ENCODE measurements around the gene C3orf18. TPM values are rescaled to one million over a fixed set of nuclear protein-coding genes. Genes with fewer than 3 reads are reported as not detected.

Gene C3orf18
- polyA plus RNA-seq, 1 donor from 2014 or later = 39.9 TPM

- no peak overlapping the region for H2AFZ ChIP-seq (ENCODE audit: low read depth, low read length)
Observed at GRCh38 chr3:50559702-50560101, 7.8 kb downstream of the C3orf18 start.

GRCh38 chr3:50557915-50558314, 9.6 kb downstream of the C3orf18 start:
- Histone ChIP-seq H3K27ac (ENCODE audit: low read length) (no peak overlapping the region), H3K4me2 (ENCODE audit: low read length) (no peak overlapping the region), H3K27me3 (ENCODE audit: insufficient read depth, low read depth, low read length) (no peaks in the 10 kb centered on the region)
- TF ChIP-seq CTCF (IDR thresholded peaks at IDR 0.05; ENCODE audit: poor library complexity, severe bottlenecking) (no peak), TAF1 (IDR thresholded peaks at IDR 0.05; ENCODE audit: low read depth) (no peak), POLR2AphosphoS5 (IDR thresholded peaks at IDR 0.05) (no peak), REST (IDR thresholded peaks at IDR 0.05; ENCODE audit: borderline replicate concordance) (no peak), EP300 (conservative IDR thresholded peaks at IDR 0.05; ENCODE audit: poor library complexity, severe bottlenecking) (no peak), RAD21 (conservative IDR thresholded peaks at IDR 0.05) (no peak), EZH2 (IDR thresholded peaks at IDR 0.05; ENCODE audit: borderline replicate concordance, insufficient read depth, low read length, poor library complexity, severe bottlenecking) (no peak)

More at GRCh38 chr3:50559702-50560101, 7.8 kb downstream of the C3orf18 start:
- Histone ChIP-seq H3K36me3 (ENCODE audit: insufficient read depth, low read length) (no peaks in the 10 kb centered on the region), H3F3A (ENCODE audit: insufficient read depth, low read length, poor library complexity, severe bottlenecking) (no peaks in the 10 kb centered on the region), H3K9me3 (ENCODE audit: low read length) (no peaks in the 10 kb centered on the region), H4K20me1 (ENCODE audit: insufficient read depth) (no peaks in the 10 kb centered on the region), H3K4me2 (ENCODE audit: low read length) (no peak overlapping the region), H3K9ac (ENCODE audit: low read length) (no peak overlapping the region), H3K27me3 (ENCODE audit: insufficient read depth, low read depth, low read length) (no peaks in the 10 kb centered on the region), H3K4me3 (ENCODE audit: low read length) (no peak overlapping the region), H3K79me2 (replicated peaks; ENCODE audit: insufficient read depth, low read length) (no peaks in the 10 kb centered on the region), H3K27ac (ENCODE audit: low read length) (no peak overlapping the region), H3K9me2 (ENCODE audit: insufficient read depth, low read length) (no peaks in the 10 kb centered on the region)
- TF ChIP-seq REST (IDR thresholded peaks at IDR 0.05; ENCODE audit: borderline replicate concordance) (no peak), EP300 (conservative IDR thresholded peaks at IDR 0.05; ENCODE audit: poor library complexity, severe bottlenecking) (no peak), CTCF (IDR thresholded peaks at IDR 0.05; ENCODE audit: poor library complexity, severe bottlenecking) (no peak), SMC3 (conservative IDR thresholded peaks at IDR 0.05; ENCODE audit: poor library complexity) (no peak), POLR2AphosphoS5 (IDR thresholded peaks at IDR 0.05) (no peak), TAF1 (IDR thresholded peaks at IDR 0.05; ENCODE audit: low read depth) (no peak), EZH2 (IDR thresholded peaks at IDR 0.05; ENCODE audit: borderline replicate concordance, insufficient read depth, low read length, poor library complexity, severe bottlenecking) (no peak), MXI1 (conservative IDR thresholded peaks at IDR 0.05; ENCODE audit: poor library complexity, severe bottlenecking) (no peak), RAD21 (conservative IDR thresholded peaks at IDR 0.05) (no peak)

More at GRCh38 chr3:50557915-50558314, 9.6 kb downstream of the C3orf18 start:
- no peaks in the 10 kb centered on the region for H3K36me3 ChIP-seq (ENCODE audit: insufficient read depth, low read length)
- H3F3A ChIP-seq (ENCODE audit: insufficient read depth, low read length, poor library complexity, severe bottlenecking) = no peaks in the 10 kb centered on the region
- no peaks in the 10 kb centered on the region for H3K9me3 ChIP-seq (ENCODE audit: low read length)
- H4K20me1 ChIP-seq (ENCODE audit: insufficient read depth) = no peaks in the 10 kb centered on the region
- H3K9me2 ChIP-seq (ENCODE audit: insufficient read depth, low read length) = no peaks in the 10 kb centered on the region
- H3K9ac ChIP-seq (ENCODE audit: low read length) = no peak overlapping the region
- H2AFZ ChIP-seq (ENCODE audit: low read depth, low read length) = no peak overlapping the region
- no peak overlapping the region for H3K4me3 ChIP-seq (ENCODE audit: low read length)
- no peaks in the 10 kb centered on the region for H3K79me2 ChIP-seq (replicated peaks; ENCODE audit: insufficient read depth, low read length)

Measured in neural cell (in vitro differentiated cells).